Progenitor cell of endocrine pancreas (in vitro differentiated cells): Measurements from ENCODE around the gene CCDC157. TPM values are rescaled to one million over a fixed set of nuclear protein-coding genes. Genes with fewer than 3 reads are reported as not detected.

Experiments used
- DNase-seq: peaks from one replicate; pipeline ENCODE4 v3.0.0; 2021; ENCODE audit warnings: low spot score; ENCODE audit not compliant: unreplicated experiment
- H3K27ac Mint-ChIP-seq: 2 replicates; pipeline ENCODE4 v1.8.0; 2021; ENCODE audit warnings: mild to moderate bottlenecking, moderate library complexity, mixed read lengths
- H3K27me3 Mint-ChIP-seq: 2 replicates; pipeline ENCODE4 v1.8.0; 2021; ENCODE audit warnings: mixed read lengths
- H3K36me3 Mint-ChIP-seq: 2 replicates; pipeline ENCODE4 v1.8.0; 2022; ENCODE audit warnings: mixed read lengths; ENCODE audit not compliant: insufficient read depth
- H3K4me1 Mint-ChIP-seq: 2 replicates; pipeline ENCODE4 v1.8.0; 2021; ENCODE audit warnings: low read depth, mixed read lengths
- H3K4me3 Mint-ChIP-seq: 2 replicates; pipeline ENCODE4 v1.8.0; 2021; ENCODE audit warnings: low read depth, mild to moderate bottlenecking, moderate library complexity, mixed read lengths
- H3K9me3 Mint-ChIP-seq: 2 replicates; pipeline ENCODE4 v1.8.0; 2021; ENCODE audit warnings: low read depth, mixed read lengths
- CTCF ChIP-seq: fragments of 200-600 bp; sonication (generic); IDR thresholded peaks from one replicate; pipeline ENCODE4 v1.5.0; 2021; ENCODE audit warnings: antibody characterized with exemption, mild to moderate bottlenecking; ENCODE audit not compliant: unreplicated experiment
- total RNA-seq: library from RNA; stranded (reverse); gene quantifications from 2 replicates; pipeline ENCODE4 v1.2.1, GENCODE V29; 2021

The CCDC157 gene
- total RNA-seq, 1 donor from 2014 or later: 13.5 TPM

- peak overlapping the region; percentile 65 for H3K27ac Mint-ChIP-seq
- H3K4me1 Mint-ChIP-seq: peaks cover 65% of the 10 kb centered on the region
- H3K27me3 Mint-ChIP-seq: no peaks in the 10 kb centered on the region
- no peaks in the 10 kb centered on the region for H3K9me3 Mint-ChIP-seq
- no peak overlapping the region for H3K4me3 Mint-ChIP-seq
- no peak for DNase-seq
- no peak for TF ChIP-seq CTCF
- H3K36me3 Mint-ChIP-seq: peaks cover 11% of the 10 kb centered on the region
Observed at GRCh38 chr22:30420347-30421125, 63.7 kb downstream of the CCDC157 start.

- peak overlapping the region; percentile 85 for H3K4me3 Mint-ChIP-seq
- peaks cover 2% of the 10 kb centered on the region for H3K36me3 Mint-ChIP-seq
- H3K27me3 Mint-ChIP-seq: no peaks in the 10 kb centered on the region
- DNase-seq: no peak
- H3K4me1 Mint-ChIP-seq: peaks cover 61% of the 10 kb centered on the region
- TF ChIP-seq CTCF: no peak
- peak overlapping the region; percentile 97 for H3K27ac Mint-ChIP-seq
- H3K9me3 Mint-ChIP-seq: no peaks in the 10 kb centered on the region
Observed at GRCh38 chr22:30421695-30422480, 65.1 kb downstream of the CCDC157 start.

- TF ChIP-seq CTCF: no peak
- Mint-ChIP-seq H3K4me1 (peaks cover 53% of the 10 kb centered on the region), H3K27me3 (no peaks in the 10 kb centered on the region), H3K27ac (peak overlapping the region; percentile 97), H3K9me3 (no peaks in the 10 kb centered on the region), H3K36me3 (peaks cover 2% of the 10 kb centered on the region), H3K4me3 (peak overlapping the region; percentile 85)
- no peak for DNase-seq
Observed at GRCh38 chr22:30422481-30423300, 65.9 kb downstream of the CCDC157 start.

GRCh38 chr22:30423301-30423958, 66.6 kb downstream of the CCDC157 start:
- peak; percentile 33 for TF ChIP-seq CTCF
- DNase-seq: no peak
- Mint-ChIP-seq H3K4me1 (peaks cover 46% of the 10 kb centered on the region), H3K27me3 (no peaks in the 10 kb centered on the region), H3K36me3 (peaks cover 1% of the 10 kb centered on the region), H3K27ac (peak overlapping the region; percentile 97), H3K9me3 (no peaks in the 10 kb centered on the region), H3K4me3 (peak overlapping the region; percentile 85)
